K562 (cell line): ENCODE results near the gene CHRNB1. TPM values are rescaled to one million over a fixed set of nuclear protein-coding genes. Genes with fewer than 3 reads are reported as not detected.

Experiments
- CEBPB ChIP-seq: fragments of 450-650 bp; IDR thresholded peaks from 2 replicates; pipeline ENCODE4 v1.6.1; 2016; ENCODE audit warnings: missing genetic modification characterization, missing compliant biosample characterization
- ELK3 ChIP-seq: fragments of 450-650 bp; formaldehyde crosslinking; IDR thresholded peaks from 2 replicates; pipeline ENCODE4 v1.4.0; 2020; ENCODE audit warnings: mild to moderate bottlenecking
- ESRRB ChIP-seq: fragments of 250-450 bp; sonication (Bioruptor Pico); IDR thresholded peaks from 2 replicates; pipeline ENCODE4 v1.5.0; 2020; ENCODE audit warnings: mild to moderate bottlenecking, moderate library complexity, borderline replicate concordance
- ETS2 ChIP-seq: IDR thresholded peaks from 2 replicates; pipeline ENCODE4 v1.6.1; 2016; ENCODE audit warnings: borderline replicate concordance, missing genetic modification characterization, mild to moderate bottlenecking, moderate library complexity, missing compliant biosample characterization; ENCODE audit not compliant: poor library complexity, severe bottlenecking
- FOXM1 ChIP-seq, 2 experiments: fragments of 450-650 bp in 1 of 2; sonication (generic) in 1 of 2; formaldehyde crosslinking in 1 of 2; IDR thresholded peaks; 2 replicates each; pipeline versions ENCODE4 v1.6.1 to v1.9.0; 2017 to 2022; ENCODE audit warnings: low read depth in 2 of 2, mild to moderate bottlenecking in 2 of 2, missing genetic modification reagents in 1 of 2, moderate library complexity in 1 of 2
- GATAD2A ChIP-seq: fragments of 450-650 bp; IDR thresholded peaks from 2 replicates; pipeline ENCODE4 v1.6.1; 2017
- JUN ChIP-seq, 2 experiments: sonication (generic) in 1 of 2; formaldehyde crosslinking in 1 of 2; IDR thresholded peaks; 2 replicates each; pipeline versions ENCODE4 v1.6.1 to v1.8.0; 2012 to 2022; ENCODE audit warnings: borderline replicate concordance in 2 of 2, mild to moderate bottlenecking in 2 of 2, improper control_type of control experiment in 1 of 2, low read depth in 1 of 2, low read length in 1 of 2, missing genetic modification reagents in 1 of 2
- JUND ChIP-seq, 2 experiments: IDR thresholded peaks; 2 replicates in 1 of 2; 3 replicates in 1 of 2; pipeline ENCODE4 v1.6.1; 2011; ENCODE audit warnings: borderline replicate concordance in 2 of 2, low read depth in 2 of 2, low read length in 2 of 2, improper control_type of control experiment in 1 of 2, missing biosample characterization in 1 of 2, missing genetic modification characterization in 1 of 2, missing genetic modification reagents in 1 of 2
- NCOR1 ChIP-seq: fragments of 450-650 bp; IDR thresholded peaks from 2 replicates; pipeline ENCODE4 v1.6.1; 2016; ENCODE audit warnings: mild to moderate bottlenecking, moderate library complexity
- PHB ChIP-seq: fragments of 250-450 bp; sonication (Bioruptor Pico); IDR thresholded peaks from 2 replicates; pipeline ENCODE4 v1.5.0; 2021
- PKNOX1 ChIP-seq: fragments of 450-650 bp; IDR thresholded peaks from 2 replicates; pipeline ENCODE4 v1.6.1; 2016
- RCOR1 ChIP-seq, 2 experiments: IDR thresholded peaks; 2 replicates each; pipeline ENCODE4 v1.6.1; 2012; ENCODE audit warnings: low read depth in 2 of 2, low read length in 2 of 2, borderline replicate concordance in 1 of 2, improper control_type of control experiment in 1 of 2
- RFX1 ChIP-seq: fragments of 450-650 bp; IDR thresholded peaks from 2 replicates; pipeline ENCODE4 v1.6.1; 2016; ENCODE audit warnings: mild to moderate bottlenecking, moderate library complexity
- SMAD2 ChIP-seq: fragments of 150-350 bp; IDR thresholded peaks from 2 replicates; pipeline ENCODE4 v1.6.1; 2014; ENCODE audit warnings: low read depth, mild to moderate bottlenecking, low read length
- SUPT5H ChIP-seq: fragments of 450-650 bp; IDR thresholded peaks from 2 replicates; pipeline ENCODE4 v1.6.1; 2016
- ZBTB11 ChIP-seq, 3 experiments: fragments of 200-800 bp in 1 of 3; fragments of 250-450 bp in 1 of 3; fragments of 450-650 bp in 1 of 3; sonication (Bioruptor Pico) in 1 of 3; sonication (Bioruptor generic) in 1 of 3; formaldehyde crosslinking in 1 of 3; IDR thresholded peaks; 2 replicates each; pipeline versions ENCODE4 v1.6.1 to v1.8.0; 2016 to 2022; ENCODE audit warnings: mild to moderate bottlenecking in 2 of 3, missing genetic modification characterization in 2 of 3, missing compliant biosample characterization in 1 of 3, moderate library complexity in 1 of 3
- ZNF143 ChIP-seq: sonication (generic); formaldehyde crosslinking; IDR thresholded peaks from 2 replicates; pipeline ENCODE4 v1.9.0; 2022; ENCODE audit warnings: mild to moderate bottlenecking, missing genetic modification reagents
- ZNF184 ChIP-seq: sonication (generic); formaldehyde crosslinking; IDR thresholded peaks from 2 replicates; pipeline ENCODE4 v1.5.0; 2020; ENCODE audit warnings: missing genetic modification reagents
- polyA plus RNA-seq, 8 experiments: library from polyadenylated mRNA; depleted of rRNA in 4 of 8; stranded (reverse) in 5 of 8; unstranded in 3 of 8; fragments of >200 nt; fragmentation: Nextera tagmentation in 2 of 8; fragmentation: Illumina TruSeq in 1 of 8; extraction: Ambion mirVana in 2 of 8; extraction: Trizol in 1 of 8; gene quantifications; 2 replicates each; pipeline versions ENCODE4 v1.2.1 to v1.2.3, GENCODE V29; 2011 to 2014; ENCODE audit warnings: inconsistent platforms in 1 of 8, missing spikeins in 1 of 8
- total RNA-seq, 7 experiments: library from RNA; depleted of rRNA in 6 of 7; stranded (reverse); fragments of >200 nt in 6 of 7; fragmentation: Illumina TruSeq in 2 of 7; extraction: Trizol in 2 of 7; gene quantifications; 2 replicates each; pipeline versions ENCODE4 v1.2.1 to v1.2.3, GENCODE V29; 2011 to 2021; ENCODE audit warnings: low replicate concordance in 1 of 7
- TF ChIP-seq, protein P1 (sequence below): fragments of 150-350 bp; IDR thresholded peaks from 2 replicates; pipeline ENCODE4 v1.6.1; 2014; ENCODE audit warnings: low read depth, mild to moderate bottlenecking, low read length, borderline replicate concordance

CHRNB1 gene
- total and polyA plus RNA-seq, 9 of the 15 experiments (the other 6 are each of a cell fraction or from before 2014, with no cell fraction given): 4.7 to 12.3 (median 6.8) TPM

DNA sequence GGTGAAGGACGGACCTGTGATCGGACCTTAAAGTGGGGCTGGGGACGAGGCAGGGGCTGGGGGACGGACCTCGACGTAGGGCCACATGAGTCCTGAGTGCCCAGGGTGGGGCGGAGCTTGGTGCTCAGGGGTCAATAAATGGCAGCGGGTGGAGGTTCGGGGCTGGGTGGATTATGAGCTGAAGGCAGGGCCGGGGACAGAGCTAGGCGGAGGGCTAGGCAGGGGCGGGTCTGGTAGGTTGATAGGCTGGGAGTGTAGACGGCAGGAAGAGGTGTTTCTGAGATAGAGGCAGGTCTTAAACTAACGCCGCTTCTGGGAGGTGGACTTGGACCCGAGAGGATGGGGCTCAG is 733 bp downstream of the CHRNB1 start (continued):
- TF ChIP-seq, protein P1, sequence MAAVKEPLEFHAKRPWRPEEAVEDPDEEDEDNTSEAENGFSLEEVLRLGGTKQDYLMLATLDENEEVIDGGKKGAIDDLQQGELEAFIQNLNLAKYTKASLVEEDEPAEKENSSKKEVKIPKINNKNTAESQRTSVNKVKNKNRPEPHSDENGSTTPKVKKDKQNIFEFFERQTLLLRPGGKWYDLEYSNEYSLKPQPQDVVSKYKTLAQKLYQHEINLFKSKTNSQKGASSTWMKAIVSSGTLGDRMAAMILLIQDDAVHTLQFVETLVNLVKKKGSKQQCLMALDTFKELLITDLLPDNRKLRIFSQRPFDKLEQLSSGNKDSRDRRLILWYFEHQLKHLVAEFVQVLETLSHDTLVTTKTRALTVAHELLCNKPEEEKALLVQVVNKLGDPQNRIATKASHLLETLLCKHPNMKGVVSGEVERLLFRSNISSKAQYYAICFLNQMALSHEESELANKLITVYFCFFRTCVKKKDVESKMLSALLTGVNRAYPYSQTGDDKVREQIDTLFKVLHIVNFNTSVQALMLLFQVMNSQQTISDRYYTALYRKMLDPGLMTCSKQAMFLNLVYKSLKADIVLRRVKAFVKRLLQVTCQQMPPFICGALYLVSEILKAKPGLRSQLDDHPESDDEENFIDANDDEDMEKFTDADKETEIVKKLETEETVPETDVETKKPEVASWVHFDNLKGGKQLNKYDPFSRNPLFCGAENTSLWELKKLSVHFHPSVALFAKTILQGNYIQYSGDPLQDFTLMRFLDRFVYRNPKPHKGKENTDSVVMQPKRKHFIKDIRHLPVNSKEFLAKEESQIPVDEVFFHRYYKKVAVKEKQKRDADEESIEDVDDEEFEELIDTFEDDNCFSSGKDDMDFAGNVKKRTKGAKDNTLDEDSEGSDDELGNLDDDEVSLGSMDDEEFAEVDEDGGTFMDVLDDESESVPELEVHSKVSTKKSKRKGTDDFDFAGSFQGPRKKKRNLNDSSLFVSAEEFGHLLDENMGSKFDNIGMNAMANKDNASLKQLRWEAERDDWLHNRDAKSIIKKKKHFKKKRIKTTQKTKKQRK: no peak
- TF ChIP-seq RFX1 (no peak), SMAD2 (no peak), ZBTB11 (CRISPR knock-in tag; IDR thresholded peaks at IDR 0.05) (no peak), SUPT5H (no peak), CEBPB (tag) (no peak), ELK3 (no peak), RCOR1 (IDR thresholded peaks at IDR 0.05; ENCODE audit: borderline replicate concordance in 1 of 2, low read depth in 2 of 2, low read length in 2 of 2) (no peak), PHB (no peak), GATAD2A (no peak), ZNF184 (CRISPR knock-in tag) (no peak), FOXM1 (IDR thresholded peaks at IDR 0.05; ENCODE audit: low read depth) (no peak), FOXM1 (CRISPR knock-in tag; IDR thresholded peaks at IDR 0.05; ENCODE audit: low read depth) (no peak), ESRRB (no peak), JUND (IDR thresholded peaks at IDR 0.05; ENCODE audit: borderline replicate concordance, low read depth, low read length) (no peak), JUND (tag; IDR thresholded peaks at IDR 0.05; ENCODE audit: borderline replicate concordance, low read depth, low read length) (no peak), ZNF143 (CRISPR knock-in tag) (no peak), NCOR1 (no peak), JUN (IDR thresholded peaks at IDR 0.05; ENCODE audit: borderline replicate concordance, low read depth, low read length) (no peak), JUN (CRISPR knock-in tag; IDR thresholded peaks at IDR 0.05; ENCODE audit: borderline replicate concordance) (no peak), ETS2 (no peak), PKNOX1 (peak; percentile 17; the same call in 1 of the 2 replicates)
